GM19043 (cell line): ENCODE results near the gene ENPP7.

Source experiments
- ATAC-seq: cut with Tn5 transposase; IDR thresholded peaks from one replicate; pipeline ENCODE4 v1.9.1; 2021; ENCODE audit warnings: low read depth; ENCODE audit not compliant: unreplicated experiment

The ENPP7 gene

DNA sequence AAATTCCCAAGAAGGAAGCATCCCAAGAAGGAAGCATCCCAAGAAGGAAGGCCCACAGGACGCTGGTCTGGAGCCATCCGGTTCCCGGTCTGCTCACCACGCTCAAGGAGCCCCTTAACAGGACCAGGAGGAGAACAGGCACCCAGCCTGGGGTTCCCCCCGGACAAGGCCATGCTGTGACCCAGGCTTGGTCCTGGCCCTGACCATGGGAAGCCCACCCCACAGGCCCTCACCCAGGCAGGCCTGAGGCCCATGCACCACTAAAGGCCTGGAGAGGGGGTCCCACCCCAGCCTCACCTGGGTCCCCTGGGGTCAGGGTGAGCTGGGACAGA is 340 bp upstream of the ENPP7 start:
- no peak for ATAC-seq

DNA sequence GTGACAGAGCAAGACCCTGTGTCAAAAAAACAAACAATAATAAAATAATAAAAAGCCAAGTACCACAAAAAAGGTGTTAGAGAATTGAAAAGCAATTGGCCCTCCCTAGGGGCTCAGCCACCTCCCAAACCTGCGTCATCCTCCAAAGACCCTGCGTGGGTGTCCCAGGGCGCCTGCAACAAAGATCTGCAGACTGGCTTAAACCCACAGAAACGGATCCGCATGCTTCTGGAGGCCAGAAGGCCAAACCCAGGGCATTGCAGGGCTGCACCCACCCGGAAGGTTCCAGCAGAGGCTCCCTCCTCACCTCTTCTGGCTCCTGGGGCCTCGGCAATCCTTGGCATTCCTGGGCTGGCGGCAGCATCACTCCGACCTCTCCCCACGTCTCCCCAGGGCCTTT is 1.5 kb downstream of the ENPP7 start:
- no peak for ATAC-seq

DNA sequence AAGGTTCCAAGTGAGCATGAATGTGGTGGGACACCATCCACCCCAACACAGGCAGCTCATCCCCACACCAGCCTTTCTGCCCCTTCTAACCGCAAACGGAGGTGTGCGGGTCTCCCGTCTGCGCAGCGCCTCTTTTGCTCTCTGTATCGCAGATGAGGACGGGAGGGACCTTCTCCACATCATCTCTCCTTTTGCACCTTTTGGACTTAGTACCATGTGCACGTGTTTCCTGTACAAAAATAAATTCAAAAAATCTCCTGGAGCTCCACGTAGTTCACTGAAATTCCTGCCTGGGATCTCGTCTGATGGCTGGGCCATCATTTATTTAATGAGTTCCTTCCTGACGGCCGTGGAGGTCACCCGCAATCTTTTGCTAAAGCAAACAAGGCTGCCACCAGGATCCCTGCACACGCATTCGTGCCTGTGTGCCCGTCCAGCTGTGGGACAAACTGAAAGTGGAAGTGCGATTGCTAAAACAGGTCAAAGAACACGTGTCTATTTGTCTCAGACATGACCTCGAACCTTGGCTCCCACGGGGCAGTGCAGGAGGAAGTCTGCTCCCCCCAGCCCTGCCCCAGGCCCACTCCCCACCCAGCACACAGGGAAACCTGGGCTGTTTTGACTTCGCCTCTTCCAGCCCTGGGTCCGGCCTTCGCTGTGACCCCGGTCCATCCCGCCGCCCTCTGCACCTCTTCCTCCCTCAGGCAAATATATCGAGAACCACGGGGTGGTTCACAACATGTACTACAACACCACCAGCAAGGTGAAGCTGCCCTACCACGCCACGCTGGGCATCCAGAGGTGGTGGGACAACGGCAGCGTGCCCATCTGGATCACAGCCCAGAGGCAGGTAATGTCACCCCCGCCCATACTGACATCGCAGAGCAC is 2.3 kb downstream of the ENPP7 start:
- ATAC-seq, result no peak

DNA sequence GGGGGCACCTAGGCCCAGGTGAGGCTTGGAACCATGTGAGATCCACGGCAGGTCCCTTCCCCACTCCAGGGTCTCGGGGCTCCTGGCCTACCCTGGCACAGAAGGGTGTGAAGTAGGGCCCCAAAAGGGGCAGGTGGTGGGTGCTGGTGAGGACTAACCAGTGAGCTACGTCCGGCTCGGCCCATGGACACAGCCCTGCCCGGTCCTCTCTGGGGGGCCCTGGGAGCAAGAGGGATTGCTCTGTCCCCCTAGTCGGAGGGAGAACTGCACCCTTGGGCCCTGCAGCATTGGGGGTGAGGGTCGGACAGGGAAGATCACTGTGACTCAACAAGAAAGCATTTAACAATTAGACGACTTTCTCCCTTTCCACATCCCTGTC is 2.9 kb downstream of the ENPP7 start:
- no peak for ATAC-seq

DNA sequence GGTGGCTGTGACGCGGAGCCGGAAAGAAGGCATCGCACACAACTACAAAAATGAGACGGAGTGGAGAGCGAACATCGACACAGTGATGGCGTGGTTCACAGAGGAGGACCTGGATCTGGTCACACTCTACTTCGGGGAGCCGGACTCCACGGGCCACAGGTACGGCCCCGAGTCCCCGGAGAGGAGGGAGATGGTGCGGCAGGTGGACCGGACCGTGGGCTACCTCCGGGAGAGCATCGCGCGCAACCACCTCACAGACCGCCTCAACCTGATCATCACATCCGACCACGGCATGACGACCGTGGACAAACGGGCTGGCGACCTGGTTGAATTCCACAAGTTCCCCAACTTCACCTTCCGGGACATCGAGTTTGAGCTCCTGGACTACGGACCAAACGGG is 4.4 kb downstream of the ENPP7 start:
- ATAC-seq, result no peak

DNA sequence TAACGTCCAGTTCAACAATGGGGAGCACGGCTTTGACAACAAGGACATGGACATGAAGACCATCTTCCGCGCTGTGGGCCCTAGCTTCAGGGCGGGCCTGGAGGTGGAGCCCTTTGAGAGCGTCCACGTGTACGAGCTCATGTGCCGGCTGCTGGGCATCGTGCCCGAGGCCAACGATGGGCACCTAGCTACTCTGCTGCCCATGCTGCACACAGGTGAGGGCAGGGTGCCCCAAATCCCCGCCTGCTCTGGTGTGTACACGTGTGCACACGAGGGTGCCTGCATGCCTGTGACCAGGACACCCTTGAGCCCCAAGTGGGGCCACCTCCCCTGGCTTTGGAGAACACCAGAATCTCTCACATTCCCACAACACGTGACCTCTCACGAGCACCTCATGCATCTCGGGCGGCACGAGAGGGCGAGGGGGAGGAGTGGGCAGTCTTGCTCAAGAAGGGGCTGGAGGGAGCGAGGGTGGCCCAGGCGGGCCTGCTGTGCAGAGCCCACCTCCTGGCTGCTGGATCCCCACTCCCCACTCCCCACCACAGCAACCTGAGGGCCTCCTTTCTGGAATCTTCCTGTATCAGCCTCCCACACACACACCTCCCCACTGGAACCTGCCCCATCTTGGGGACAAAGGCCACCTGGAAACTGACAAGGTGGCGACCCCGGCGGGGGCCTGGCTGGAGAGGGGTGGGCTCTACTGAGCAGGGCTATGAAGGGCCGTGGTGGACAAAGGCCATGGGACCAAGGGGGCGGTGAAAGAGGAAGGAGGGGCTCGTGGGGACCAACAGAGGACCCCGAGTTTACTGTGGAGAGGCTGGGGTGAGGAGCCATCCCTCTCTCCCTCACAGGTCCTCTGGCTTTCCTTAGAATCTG is 6.5 kb downstream of the ENPP7 start:
- no peak for ATAC-seq

DNA sequence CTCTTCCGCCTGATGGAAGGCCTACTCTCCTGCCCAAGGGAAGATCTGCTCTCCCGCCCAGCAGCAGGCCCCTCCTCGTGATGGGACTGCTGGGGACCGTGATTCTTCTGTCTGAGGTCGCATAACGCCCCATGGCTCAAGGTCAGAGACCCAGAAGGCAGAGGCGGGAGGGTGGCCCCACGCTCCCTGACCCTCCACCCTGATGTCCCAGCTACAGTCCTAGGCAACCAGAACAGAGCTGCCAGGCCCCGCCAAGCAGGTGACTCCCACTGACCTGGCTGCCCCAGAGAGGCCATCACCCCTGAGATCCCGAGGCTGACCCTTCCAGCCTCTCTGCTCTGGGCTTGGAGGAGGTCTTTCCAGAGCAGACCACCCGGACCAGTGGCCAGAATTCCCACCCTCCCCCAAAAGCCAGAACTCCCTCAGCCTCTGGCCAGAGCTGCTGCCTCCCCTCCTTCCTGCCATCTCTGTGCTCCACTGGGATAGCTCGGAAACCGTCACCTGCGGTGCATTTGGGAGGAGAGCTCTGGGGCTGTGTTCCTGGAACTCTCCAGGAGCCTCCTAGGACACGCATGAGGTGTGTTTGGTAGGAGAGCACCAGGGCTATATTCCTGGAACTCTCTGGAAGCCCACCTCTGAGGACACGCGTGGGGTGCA is 7.3 kb downstream of the ENPP7 start:
- no peak for ATAC-seq

DNA sequence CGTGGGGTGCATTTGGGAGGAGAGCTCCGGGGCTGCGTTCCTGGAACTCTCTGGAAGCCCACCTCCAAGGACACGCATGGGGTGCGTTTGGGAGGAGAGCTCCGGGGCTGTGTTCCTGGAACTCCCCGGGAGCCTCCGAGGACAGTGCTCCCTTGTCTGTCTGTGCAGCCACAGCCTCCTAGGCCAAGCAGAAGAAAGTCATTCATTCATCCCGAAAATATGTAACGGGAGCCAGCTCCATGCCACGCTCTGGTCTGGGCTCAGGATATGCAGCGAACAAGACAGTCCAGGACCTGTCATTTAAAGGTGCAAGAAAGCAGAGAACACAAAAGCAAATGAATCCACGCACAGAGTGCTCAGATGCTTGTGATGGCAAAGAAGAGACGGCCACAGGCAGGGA is 7.9 kb downstream of the ENPP7 start:
- ATAC-seq, result no peak

DNA sequence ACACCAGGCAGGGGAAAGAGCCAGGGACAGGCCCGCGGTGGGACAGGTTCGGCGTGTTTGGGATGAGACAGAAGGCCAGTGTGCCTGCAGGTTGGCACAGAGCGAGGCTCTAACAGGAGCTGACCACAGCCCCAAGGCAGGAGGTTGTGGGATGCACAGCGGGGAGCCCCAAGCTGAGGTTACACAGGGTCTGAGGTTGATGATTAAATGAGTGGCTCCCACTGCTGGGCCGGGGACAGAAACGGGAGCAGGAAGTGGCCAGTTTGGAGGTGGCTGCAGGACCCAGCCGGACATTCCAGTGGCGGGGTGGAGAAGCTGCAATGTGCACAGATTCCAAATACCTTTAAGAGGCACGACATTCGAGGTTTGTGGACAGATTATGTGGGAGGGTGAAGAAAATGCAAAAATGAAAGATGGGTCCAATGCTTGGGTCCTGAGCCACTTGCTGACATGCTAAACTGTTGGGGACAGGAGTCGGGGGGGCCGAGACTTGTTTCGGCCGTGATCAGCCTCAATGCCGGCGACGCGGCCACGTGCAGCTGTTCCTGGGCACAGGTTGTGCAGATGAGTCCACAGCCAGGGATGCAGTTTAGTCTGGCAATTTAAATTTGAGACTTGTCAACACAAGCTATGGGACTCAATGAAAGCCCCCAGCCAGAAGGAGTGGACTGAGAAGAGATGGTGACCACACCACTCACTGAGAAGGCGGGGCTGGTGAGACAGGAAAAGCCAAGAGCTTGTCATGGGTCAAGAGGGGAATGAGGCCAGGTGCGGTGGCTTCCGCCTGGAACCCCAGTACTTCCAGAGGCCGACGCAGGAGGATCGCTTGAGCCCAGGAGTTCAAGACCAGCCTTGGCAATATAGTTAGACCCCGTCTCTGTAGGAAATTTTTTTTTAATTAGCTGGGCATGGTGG is 8.7 kb downstream of the ENPP7 start:
- no peak for ATAC-seq

DNA sequence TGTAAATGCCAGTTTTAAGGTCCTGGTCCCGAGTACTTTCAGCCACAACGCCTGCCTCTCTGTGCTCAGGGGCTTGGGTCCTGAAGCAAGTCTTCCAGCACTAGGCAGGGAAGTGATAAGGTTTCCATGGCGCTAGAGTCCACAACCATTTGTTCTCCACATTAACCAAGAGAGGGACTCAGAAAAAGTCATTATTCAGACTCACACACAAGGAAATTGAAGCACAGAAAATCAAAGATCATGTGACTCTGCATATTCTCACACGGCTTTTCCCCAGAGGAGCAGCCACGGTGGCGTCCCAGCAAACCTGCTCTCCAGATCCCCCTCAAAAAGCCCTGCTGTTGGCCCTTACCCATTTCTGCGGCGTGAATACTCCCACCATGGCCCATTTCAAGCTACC is 9.7 kb downstream of the ENPP7 start:
- ATAC-seq, result no peak

DNA sequence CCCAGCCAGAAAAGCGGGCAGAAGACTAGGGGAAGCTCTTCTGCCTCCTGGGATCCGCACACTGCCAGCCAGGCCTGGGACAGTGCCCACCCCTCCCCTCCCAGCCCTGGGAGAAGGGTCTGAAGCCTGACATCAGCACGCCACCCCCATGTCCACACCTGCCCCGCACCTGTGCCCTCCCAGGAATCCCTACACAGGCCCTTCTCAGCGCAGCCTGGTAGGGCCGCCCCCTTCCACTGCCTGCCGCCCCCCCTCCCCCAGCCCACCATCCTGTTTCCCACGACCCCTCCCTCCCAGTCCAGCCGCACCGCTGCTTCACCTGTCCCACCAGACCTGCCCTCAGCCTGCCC is 10.6 kb downstream of the ENPP7 start:
- no peak for ATAC-seq

DNA sequence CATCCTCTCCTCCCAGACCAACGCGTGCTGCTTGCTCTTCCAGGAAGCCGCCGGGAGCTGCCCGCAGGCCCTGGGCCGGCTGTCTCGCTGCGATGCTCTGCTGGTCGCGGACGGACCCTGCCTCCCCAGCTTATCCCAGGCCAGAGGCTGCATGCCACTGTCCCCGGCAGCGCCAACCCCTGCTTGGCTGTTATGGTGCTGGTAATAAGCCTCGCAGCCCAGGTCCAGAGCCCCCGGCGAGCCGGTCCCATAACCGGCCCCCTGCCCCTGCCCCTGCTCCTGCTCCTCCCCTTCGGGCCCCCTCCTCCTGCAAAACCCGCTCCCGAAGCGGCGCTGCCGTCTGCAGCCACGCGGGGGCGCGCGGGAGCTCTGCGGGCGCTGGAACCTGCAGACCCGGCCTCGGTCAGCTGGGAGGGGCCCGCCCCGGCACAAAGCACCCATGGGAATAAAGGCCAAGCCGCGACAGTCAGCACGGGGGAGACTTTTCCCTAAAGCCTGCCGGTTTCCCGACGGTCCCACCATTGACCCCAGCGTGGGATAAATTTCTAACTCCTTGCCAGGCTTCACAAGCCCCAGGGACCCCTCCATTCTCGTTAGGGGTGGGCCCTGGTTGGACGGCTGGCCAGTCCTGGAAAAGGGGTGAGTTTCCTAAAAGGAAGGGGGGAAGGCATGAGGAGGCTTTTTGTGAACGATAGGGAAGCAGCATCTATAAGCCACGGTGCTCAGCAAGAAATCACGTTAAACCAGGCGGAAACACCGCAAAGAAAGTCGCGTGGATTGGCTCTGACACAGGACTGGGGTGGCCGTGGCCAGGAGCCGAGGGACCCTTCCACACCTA is 11.2 kb downstream of the ENPP7 start:
- ATAC-seq, result no peak

DNA sequence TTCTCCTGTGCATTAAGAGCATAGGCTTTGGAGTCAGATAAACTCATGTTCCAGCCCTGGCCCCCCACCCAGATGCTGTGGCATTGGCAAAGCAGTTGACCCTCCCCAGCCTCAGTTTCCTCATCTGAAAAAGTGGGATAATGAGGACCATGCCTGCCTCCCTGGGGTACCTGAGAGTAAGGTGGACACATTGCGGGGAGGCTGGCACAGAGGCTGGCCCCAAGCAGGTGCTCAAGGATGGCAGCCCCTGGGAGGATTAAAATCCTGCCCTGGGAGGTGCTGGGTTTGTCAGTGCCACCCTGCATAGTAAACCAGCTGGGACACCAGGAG is 11.8 kb downstream of the ENPP7 start:
- no peak for ATAC-seq

DNA sequence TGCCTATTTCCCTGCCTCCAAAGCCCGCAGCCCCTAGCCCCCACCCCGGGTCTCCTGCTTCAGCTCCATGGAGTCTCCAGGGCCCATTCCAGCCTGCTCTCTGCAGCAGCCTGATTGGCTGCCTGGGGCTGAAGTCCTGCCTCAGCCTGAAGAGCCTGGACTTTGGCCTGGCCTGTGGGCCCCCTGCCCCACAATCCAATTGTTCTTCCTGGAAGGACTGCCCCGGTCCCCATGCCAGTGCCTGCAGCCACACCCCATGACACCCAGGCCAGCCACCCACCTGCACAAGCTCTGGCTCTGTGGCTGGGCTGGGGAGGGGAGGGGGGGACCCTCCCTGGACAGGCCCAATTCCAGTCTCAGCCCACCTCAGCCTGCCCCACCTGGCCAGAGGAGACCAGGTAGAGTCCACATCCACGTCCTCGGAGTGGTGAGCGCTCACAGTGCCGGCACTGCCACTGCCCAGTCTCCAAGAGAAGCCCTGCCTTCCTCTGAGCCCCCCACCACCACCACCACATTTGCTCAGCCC is 12.3 kb downstream of the ENPP7 start:
- ATAC-seq, result no peak

DNA sequence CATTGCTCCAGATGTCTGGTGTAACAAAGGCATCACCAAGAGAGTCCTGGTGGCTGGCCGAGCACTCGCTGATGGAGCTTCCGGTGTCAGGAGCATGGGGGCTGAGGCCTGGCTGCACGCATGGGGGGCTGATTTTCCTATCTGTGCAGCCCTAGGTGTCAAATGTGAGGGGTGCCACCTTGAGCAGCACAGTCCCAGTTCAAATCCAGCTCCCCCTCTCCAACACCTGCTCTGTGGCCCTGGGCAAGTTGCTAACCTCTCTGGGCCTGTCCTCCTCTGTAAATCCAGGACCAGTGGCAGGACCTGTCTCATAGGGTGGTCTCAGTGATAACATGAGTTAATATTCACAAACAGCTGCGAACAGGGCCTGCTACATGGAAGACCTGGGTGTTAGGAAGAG is 12.9 kb downstream of the ENPP7 start:
- ATAC-seq, result no peak

DNA sequence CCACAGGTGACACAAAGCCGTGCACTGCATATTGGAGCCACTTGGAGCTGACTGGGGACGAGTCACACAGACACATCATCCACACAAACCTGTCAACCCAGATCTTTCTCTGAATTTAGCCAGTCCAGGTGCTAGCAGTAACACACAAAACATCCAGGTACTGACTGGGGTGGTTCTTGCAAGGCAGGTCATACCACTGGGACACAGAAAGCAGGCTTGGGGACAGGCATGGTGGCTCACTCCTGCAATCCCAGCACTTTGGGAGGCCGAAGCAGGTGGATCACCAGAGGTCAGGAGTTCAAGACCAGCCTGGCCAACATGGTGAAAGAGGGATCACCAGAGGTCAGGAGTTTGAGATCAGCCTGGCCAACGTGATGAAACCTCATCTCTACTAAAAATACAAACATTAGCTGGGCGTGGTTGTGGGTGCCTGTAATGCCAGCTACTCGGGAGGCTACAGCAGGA is 14.9 kb downstream of the ENPP7 start:
- ATAC-seq, result no peak

DNA sequence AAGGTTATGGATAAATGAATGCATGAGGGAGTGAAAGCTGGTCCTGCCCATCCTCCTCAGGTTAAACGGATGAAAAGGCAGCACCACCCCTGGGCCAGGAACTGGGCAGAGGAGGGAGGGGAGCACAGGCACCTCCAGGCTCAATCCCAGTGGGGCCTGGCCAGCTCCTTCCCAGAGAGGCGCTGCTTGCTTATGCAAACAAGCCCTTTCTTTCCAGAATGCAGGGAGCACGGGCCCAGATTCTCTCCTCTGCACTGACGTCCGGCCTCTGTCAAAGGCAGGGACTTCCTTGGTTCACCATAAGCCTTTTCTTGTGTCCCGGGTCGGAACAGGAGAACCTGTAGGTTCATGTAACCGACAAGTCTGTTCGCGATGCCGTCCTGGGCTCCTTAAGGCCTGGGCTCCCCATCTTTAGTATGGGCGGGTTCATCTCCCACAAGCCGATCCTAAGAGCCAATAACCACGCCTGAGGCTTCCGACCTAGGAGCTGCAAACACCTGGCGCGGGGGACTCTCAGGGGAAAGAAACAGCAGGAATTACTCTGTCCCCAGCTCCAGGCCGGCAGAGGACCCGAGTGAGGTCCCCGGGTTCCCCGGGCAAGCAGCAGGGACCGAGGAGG is 16.3 kb downstream of the ENPP7 start:
- no peak for ATAC-seq

DNA sequence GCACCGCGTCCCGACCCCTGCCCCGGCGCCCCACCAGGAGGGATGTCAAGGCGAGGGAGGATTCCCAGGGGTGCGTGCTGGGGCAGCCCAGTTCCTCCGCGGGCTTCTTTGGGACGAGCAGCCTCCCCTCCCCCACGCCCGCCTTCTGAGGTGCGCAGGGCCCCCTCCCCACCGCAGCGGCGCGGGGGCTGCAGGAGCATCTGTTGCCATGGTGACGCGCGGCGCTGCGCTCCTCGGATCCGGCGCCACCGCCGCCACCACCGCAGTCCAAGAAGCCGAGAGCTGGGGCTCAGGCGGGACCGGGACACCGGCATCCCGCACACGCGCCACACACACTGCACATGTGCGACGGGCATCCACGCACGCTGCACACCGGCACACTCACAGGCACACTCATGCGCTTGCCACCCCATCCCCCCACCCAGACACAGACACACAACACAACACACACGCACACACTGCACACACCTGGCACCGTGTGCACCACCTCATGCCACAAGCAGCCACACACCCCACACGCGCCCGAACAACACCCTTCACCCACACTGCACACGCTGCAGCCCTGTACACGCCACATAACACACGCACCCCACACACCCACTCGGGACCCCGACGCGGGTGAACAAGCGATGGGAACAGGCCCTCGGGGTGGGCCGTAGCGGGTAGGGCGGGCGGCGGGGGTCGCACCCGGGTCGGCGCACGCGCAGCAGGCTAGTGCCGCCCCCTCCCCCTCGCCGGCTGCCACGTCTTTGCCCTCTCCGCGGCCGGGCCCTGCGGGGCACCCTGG is 17.0 kb downstream of the ENPP7 start:
- ATAC-seq, result no peak
